GM19438 (cell line): ENCODE results near the gene RFTN1.
A peak's percentile ranks its signal among the peaks of the same experiment; 100 is the strongest.
"Not testable (repeated sequence)": the region's sequence is repeated elsewhere in the genome, so short reads cannot be mapped to it uniquely, and the experiment has no call there.

Source experiments
- ATAC-seq: cut with Tn5 transposase; IDR thresholded peaks from one replicate; pipeline ENCODE4 v1.9.1; 2021; ENCODE audit warnings: low read depth; ENCODE audit not compliant: unreplicated experiment

The RFTN1 gene

GRCh38 chr3:16315623-16316022 lies 197.9 kb downstream of the RFTN1 start:
- no peak for ATAC-seq

- no peak for ATAC-seq
These were observed 199.4 kb downstream of the RFTN1 start for GRCh38 chr3:16313886-16314645.

GRCh38 chr3:16311960-16312451 lies 201.5 kb downstream of the RFTN1 start:
- ATAC-seq = peak; percentile 74

GRCh38 chr3:16310486-16310885 lies 203.0 kb downstream of the RFTN1 start:
- not testable (repeated sequence) for ATAC-seq

GRCh38 chr3:16309558-16309957 lies 203.9 kb downstream of the RFTN1 start:
- ATAC-seq = peak; percentile 39

GRCh38 chr3:16308727-16309126 lies 204.8 kb downstream of the RFTN1 start:
- ATAC-seq = no peak

GRCh38 chr3:16307832-16308531 lies 205.5 kb downstream of the RFTN1 start:
- ATAC-seq = no peak

GRCh38 chr3:16305111-16305541 lies 208.4 kb downstream of the RFTN1 start:
- no peak for ATAC-seq

GRCh38 chr3:16304061-16305010 lies 209.2 kb downstream of the RFTN1 start:
- no peak for ATAC-seq

GRCh38 chr3:16303037-16303575 lies 210.4 kb downstream of the RFTN1 start:
- ATAC-seq = no peak

GRCh38 chr3:16302082-16302631 lies 211.3 kb downstream of the RFTN1 start:
- ATAC-seq = no peak

- ATAC-seq = no peak
These were observed 212.0 kb downstream of the RFTN1 start for GRCh38 chr3:16301507-16301906.

GRCh38 chr3:16300881-16301359 lies 212.6 kb downstream of the RFTN1 start:
- peak; percentile 79 for ATAC-seq

GRCh38 chr3:16300307-16300706 lies 213.2 kb downstream of the RFTN1 start:
- peak; percentile 40 for ATAC-seq

- ATAC-seq = no peak
These were observed 213.8 kb downstream of the RFTN1 start for GRCh38 chr3:16299746-16300145.

GRCh38 chr3:16298891-16299290 lies 214.6 kb downstream of the RFTN1 start:
- no peak for ATAC-seq

GRCh38 chr3:16297997-16298885 lies 215.3 kb downstream of the RFTN1 start:
- ATAC-seq = no peak

- ATAC-seq = no peak
These were observed 218.1 kb downstream of the RFTN1 start for GRCh38 chr3:16295298-16295890.

- ATAC-seq = no peak
These were observed 218.7 kb downstream of the RFTN1 start for GRCh38 chr3:16294844-16295243.
